LNCAP (cell line): ENCODE data around the gene PEMT.

ENCODE experiments used
- CTCF ChIP-seq: fragments of 450-650 bp; IDR thresholded peaks from 2 replicates; pipeline ENCODE4 v1.5.1; 2017; ENCODE audit warnings: mild to moderate bottlenecking

PEMT gene

DNA sequence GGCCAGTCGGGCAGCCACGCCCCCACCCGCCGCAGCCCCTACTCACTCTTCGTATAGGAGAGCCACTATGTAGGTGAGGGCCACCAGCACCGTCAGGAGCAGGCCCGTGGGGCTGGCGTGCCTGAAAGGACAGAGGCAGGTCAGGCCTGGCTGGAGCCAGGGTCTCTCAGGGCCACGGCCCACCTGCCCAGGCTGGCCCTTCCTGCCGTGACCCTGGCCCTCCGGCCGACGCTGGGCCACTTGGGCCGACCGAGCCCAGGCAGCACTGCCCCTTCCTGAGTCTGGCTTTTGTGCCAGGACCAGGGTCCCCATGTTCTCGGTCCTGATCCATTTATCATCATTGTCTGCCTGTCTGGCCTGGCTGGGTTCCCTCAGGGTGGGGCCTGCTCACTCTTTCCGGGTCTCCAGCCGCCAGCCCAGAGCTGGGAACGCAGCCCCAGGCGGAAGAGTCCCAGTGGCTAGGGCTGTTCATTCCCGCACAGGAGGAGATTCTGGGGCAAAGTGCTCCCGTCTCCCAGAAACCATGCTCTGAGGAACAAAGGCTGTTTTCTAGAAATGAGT lies 85.2 kb downstream of the PEMT start:
- no peak for TF ChIP-seq CTCF

DNA sequence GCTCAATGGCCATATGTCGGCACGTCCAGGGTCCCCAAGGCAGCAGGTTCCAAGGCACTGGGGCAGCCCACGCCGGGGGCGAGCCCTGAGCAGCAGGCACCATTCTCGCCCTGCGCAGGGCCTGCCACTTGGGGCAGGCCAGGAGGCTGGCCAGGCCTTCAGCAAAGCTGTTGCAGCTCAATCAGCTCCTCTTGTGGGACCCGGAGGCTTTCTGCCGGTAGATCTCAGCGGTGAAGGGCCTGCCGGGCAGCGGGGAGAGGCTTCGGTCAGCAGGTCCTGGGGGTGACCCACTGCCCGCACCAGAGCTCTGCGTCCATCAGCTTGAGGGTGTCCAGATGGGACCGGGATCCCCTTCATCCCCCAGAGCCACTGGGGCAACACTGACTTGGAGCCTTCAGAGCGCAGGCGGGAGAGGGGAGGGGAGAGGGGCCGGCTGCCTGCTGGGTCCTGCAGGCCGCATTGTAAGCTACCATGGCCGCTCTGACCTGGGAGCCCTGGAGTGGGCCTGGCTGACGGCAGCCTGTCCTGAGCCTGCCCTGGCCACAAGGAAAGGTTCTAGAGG lies 85.8 kb downstream of the PEMT start:
- no peak for TF ChIP-seq CTCF

DNA sequence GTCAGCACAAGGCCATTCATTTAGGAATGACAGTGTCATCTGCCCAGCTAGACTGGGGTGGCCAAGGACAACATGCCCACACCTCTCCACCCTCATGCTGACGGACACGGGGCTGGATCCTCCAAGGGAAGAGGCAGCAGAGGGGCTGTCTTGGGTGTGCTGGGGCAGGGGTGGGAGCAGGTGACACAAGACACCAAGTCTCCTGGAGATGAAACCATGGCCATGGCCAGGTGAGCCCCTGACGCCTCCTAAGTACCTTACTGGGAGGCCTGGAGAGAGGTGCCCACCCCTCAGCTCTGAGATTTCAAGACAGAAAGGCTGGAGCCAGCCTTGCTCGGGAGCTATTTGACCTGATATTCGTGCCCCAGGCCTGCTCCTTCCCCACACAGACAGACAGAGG lies 86.4 kb downstream of the PEMT start:
- no peak for TF ChIP-seq CTCF

- no peak for TF ChIP-seq CTCF
Measured at GRCh38 chr17:17504341-17505140, 87.0 kb downstream of the PEMT start.

GRCh38 chr17:17503566-17504130 lies 87.9 kb downstream of the PEMT start:
- no peak for TF ChIP-seq CTCF

- no peak for TF ChIP-seq CTCF
Measured at GRCh38 chr17:17502741-17503565, 88.6 kb downstream of the PEMT start.

DNA sequence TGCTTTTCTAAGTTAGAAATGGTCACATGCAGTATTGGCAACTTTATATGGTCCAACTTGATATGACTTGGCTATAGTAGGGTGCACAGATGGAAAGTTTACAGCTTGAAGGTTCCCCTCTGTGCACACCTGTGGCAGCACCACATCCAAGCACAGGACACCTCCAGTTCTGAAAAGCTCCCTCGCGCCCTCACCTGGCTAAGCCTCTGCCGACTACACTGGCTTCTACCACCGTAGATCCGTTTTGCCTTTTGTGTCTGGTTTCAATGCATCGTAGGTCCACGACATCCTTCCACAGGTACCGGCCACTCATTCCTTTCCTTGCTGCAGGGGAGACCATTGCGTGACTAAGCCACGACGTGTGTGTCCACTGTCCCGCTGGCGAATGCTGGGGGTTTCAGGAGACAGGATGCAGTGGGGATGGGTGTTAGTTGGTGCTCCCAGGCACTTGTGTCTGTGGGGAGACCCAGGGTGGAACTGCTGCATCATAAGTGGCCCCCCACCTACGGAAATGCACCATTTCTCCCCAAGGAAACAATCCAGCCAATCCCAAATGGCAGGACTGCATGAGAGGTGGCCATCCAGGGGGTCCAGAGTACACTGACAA lies 90.4 kb downstream of the PEMT start:
- no peak for TF ChIP-seq CTCF
